Measurements from ENCODE around the gene CTBS.
A peak's percentile ranks its signal among the peaks of the same experiment; 100 is the strongest.

The CTBS gene

DNA sequence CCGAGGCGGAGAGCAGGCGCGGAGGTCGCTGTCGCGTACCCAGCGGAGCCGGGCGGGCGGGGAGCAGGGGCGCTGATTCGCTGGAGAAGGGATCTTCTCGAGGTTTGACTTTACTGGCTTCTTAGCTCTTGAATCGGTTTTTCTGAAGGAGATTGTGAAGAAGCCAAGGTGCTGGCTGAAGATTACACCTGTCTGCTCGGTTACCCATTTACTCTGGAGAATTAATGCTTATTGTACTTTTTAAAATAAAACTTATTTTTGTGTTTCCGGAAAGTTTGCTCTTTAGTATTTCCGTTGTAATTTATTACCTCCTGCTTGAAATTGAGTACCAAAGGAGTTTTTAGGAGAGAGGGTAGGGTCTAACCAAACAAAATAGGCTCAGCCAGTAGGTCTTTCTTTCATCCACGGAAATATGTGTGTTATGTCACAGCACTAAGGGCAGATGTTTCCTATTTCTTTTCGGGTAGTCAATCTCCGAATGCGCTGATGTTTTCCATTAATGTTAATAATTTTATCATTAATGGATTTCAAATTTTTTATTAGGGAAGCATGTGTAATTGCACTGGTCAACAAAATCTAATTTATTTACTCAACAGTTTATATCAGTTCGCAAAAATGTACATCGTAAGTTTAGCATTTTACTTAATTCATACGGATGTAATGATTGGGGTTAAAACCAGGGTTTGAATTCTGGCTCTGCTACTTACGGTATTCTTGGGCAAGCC, 67.3 kb downstream of the CTBS start:
- DNase-seq (ENCODE audit: low read depth), result no peak
- TF ChIP-seq, protein P1, sequence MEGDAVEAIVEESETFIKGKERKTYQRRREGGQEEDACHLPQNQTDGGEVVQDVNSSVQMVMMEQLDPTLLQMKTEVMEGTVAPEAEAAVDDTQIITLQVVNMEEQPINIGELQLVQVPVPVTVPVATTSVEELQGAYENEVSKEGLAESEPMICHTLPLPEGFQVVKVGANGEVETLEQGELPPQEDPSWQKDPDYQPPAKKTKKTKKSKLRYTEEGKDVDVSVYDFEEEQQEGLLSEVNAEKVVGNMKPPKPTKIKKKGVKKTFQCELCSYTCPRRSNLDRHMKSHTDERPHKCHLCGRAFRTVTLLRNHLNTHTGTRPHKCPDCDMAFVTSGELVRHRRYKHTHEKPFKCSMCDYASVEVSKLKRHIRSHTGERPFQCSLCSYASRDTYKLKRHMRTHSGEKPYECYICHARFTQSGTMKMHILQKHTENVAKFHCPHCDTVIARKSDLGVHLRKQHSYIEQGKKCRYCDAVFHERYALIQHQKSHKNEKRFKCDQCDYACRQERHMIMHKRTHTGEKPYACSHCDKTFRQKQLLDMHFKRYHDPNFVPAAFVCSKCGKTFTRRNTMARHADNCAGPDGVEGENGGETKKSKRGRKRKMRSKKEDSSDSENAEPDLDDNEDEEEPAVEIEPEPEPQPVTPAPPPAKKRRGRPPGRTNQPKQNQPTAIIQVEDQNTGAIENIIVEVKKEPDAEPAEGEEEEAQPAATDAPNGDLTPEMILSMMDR (IDR thresholded peaks at IDR 0.05; ENCODE audit: low read length, missing control alignments), result no peak
- peak overlapping the region; percentile 67 for H3K4me3 ChIP-seq (replicated peaks; ENCODE audit: low read depth, low read length)

DNA sequence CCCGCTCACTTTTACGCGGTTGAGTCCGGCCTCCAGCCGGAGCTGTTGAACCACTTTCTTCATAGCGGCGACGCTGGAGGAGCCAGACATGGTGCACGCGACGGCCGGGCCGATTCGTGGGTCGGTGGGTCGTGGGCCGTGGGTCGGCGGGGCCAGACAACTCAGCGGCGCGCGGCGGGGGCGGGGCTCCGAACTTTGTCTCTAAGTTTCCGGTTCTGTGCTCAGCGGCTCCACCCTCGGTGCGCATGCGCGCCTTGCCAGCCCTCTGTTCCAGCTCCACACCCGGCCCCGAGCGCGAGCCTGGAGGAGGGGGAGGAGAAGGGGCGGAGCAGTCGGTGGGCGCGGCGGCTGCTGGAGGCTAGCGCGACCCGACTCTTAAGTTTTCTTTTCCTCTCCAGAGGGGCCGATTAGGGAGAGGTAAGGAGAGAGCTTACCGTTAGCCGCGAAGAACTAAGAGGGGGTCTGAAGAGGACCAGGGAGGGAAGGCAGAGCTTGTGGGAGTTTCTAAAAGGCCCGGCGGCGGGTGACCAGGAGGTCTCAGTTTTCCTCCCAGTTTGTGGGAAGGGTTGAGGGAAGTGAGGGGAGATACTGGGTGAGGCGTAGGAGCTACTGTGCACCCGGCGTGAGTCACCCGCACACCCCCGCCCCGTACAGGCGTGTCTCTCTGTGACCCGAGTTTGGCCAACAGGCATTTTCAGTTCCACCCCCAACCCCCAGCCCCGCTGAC, 68.1 kb downstream of the CTBS start, which contains the start of the genes GNG5 and SPATA1:
Gene GNG5 (minus strand): TSS at position 580 of the 727 bp plus-strand sequence. CDS start 490 bp downstream, at position 90.
Gene SPATA1 (plus strand): TSS at position 385 of the 727 bp plus-strand sequence. CDS start 9,974 bp downstream, outside the sequence.
- TF ChIP-seq, protein P1 (IDR thresholded peaks at IDR 0.05; ENCODE audit: low read length, missing control alignments), result no peak
- peak; percentile 97 for DNase-seq (ENCODE audit: low read depth)
- peak within 1 kb of the TSS; percentile 67 for H3K4me3 ChIP-seq (replicated peaks; ENCODE audit: low read depth, low read length)

DNA sequence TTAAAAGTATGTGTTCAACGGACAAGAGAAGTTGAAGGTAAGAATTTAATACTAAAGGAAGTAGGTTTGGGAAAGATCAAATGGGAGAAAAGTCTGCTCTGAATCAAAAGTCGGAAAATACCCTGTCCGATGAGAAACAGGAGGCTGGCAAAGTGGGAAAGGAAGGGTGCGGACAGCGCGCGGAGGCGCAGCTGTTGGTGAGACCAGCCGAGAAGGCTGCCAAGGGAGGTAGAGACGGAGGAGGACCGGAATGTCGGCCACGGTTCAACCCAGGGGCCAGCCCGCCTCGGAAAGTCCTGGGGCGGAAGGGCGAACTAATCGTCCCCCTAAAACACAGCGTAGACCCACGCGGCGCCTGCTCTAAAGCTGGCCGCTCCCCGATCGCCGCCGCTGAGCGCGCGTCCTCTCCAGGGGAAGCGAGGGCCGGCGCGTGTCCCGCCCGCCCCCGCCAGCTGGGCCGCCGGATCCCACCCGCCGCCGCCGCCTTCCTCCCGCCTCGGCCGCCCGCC, 68.7 kb downstream of the CTBS start:
- H3K4me3 ChIP-seq (replicated peaks; ENCODE audit: low read depth, low read length), result peak overlapping the region; percentile 67
- TF ChIP-seq, protein P1 (IDR thresholded peaks at IDR 0.05; ENCODE audit: low read length, missing control alignments), result no peak
- DNase-seq (ENCODE audit: low read depth), result peak; percentile 71

DNA sequence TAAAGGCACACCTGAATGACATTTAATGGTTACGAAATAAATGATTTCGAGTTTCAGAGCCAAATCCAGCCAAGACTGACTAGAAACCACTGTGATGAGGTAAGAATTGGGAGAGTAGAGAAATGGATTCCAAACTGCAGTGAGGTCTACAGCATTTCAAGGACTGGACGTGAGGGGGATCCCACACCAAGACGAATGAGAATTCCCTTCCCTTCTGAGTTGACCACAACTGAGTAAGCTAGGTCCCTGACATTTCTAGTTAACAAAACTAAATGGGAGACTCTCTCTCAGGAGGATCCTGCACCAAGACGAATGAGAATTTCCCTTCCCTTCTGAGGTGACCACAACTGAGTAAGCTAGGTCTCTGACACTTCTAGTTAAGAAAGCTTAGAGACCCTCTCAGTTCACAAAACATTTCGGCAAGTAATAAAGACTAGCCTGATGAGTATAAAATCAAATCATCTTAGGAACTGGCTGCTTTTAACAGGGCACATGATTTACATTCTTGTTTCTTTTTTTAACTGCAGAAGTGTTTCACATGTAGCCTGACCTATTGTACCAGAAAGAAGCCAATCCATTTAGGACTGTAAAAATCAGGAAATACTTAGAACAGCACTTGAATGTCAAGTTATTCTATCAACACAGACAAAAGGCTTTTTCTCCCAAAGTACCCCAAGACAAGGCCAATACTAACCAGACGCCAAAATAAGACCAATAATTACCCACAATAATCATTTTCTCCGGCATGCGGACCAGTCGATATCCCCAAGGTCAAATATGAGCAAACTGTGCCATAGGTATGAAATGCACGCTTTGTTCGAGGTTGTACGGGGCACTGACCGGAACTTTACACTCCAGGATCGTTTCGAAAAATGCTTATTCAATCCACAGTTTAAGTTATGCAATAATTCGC, 69.4 kb downstream of the CTBS start:
- peak; percentile 65 for DNase-seq (ENCODE audit: low read depth)
- H3K4me3 ChIP-seq (replicated peaks; ENCODE audit: low read depth, low read length), result peak overlapping the region; percentile 67
- TF ChIP-seq, protein P1 (IDR thresholded peaks at IDR 0.05; ENCODE audit: low read length, missing control alignments), result peak; percentile 19

DNA sequence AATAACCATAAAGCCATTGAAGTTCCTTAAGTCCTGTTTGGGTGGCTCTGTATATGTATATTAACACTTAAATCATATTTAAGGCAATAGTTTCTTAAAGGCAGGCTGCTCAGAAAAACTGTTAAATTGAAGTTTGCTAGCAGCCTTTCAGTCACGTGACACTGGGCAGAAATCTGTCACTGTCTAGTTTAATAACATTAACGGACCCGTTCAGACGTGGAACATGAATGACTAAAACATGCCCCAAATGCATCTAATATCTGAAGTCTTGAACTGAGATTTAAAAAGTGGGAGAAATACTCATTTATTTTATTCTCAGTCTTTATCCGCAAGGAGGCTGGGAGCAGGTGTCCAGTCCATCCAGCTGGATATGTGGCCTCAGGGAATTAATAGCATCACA, 71.3 kb downstream of the CTBS start:
- DNase-seq (ENCODE audit: low read depth), result no peak
- no peak overlapping the region for H3K4me3 ChIP-seq (replicated peaks; ENCODE audit: low read depth, low read length)
- TF ChIP-seq, protein P1 (IDR thresholded peaks at IDR 0.05; ENCODE audit: low read length, missing control alignments), result no peak
